BLaER1 (cell line): ENCODE data around the gene NFS1.

Experiments
- H3K27ac ChIP-seq: shearing (Covaris generic); formaldehyde crosslinking; 2 replicates; pipeline ENCODE4 v1.8.1; 2022
- H3K27me3 ChIP-seq: shearing (Covaris generic); formaldehyde crosslinking; 2 replicates; pipeline ENCODE4 v1.8.1; 2022
- H3K36me3 ChIP-seq: shearing (Covaris generic); formaldehyde crosslinking; 2 replicates; pipeline ENCODE4 v1.8.1; 2022
- H3K4me1 ChIP-seq: shearing (Covaris generic); formaldehyde crosslinking; 2 replicates; pipeline ENCODE4 v1.8.1; 2022
- H3K4me2 ChIP-seq: shearing (Covaris generic); formaldehyde crosslinking; 2 replicates; pipeline ENCODE4 v1.8.1; 2022
- H3K4me3 ChIP-seq: shearing (Covaris generic); formaldehyde crosslinking; 2 replicates; pipeline ENCODE4 v1.8.1; 2022
- H3K9ac ChIP-seq: shearing (Covaris generic); formaldehyde crosslinking; 2 replicates; pipeline ENCODE4 v1.8.1; 2022
- H3K9me3 ChIP-seq: shearing (Covaris generic); formaldehyde crosslinking; 2 replicates; pipeline ENCODE4 v1.8.1; 2022
- H4K20me1 ChIP-seq: shearing (Covaris generic); formaldehyde crosslinking; 2 replicates; pipeline ENCODE4 v1.8.1; 2022
- Cebpa-rat ChIP-seq: shearing (Covaris generic); IDR thresholded peaks from 2 replicates; pipeline ENCODE4 v1.8.1; 2022

NFS1 gene

GRCh38 chr20:35662551-35662950 is 36.6 kb downstream of the NFS1 start:
- Histone ChIP-seq H3K9me3 (no peaks in the 10 kb centered on the region; the same call in 1 of the 2 replicates), H3K9ac (peak overlapping the region; percentile 22; the same call in 1 of the 2 replicates), H3K4me2 (peak overlapping the region; percentile 95), H4K20me1 (peaks cover 69% of the 10 kb centered on the region), H3K27ac (no peak overlapping the region), H3K36me3 (peaks cover 22% of the 10 kb centered on the region; the same call in 1 of the 2 replicates), H3K27me3 (no peaks in the 10 kb centered on the region), H3K4me3 (peak overlapping the region; percentile 76), H3K4me1 (peaks cover 47% of the 10 kb centered on the region)
- TF ChIP-seq Cebpa-rat: no peak

DNA sequence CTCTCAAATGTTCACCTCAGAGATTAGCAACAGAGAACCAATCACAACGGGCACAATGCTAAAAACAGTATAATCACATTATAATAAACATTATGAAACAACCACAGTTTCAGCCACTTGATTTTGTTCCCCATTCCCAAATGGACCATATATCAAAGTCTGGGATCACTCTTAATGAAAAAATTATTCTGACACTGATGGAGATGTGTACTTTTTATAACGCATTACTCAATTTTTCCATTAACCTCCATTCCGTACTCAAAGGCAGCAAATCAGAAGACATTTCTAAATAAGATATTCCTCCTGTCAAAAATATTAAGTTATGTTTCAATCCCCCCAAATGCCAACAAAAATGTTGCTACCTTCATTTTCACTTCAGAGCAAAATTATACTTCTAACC is 37.2 kb downstream of the NFS1 start:
- no peak overlapping the region for H3K9ac ChIP-seq
- peaks cover 53% of the 10 kb centered on the region for H3K4me1 ChIP-seq
- H3K27me3 ChIP-seq: no peaks in the 10 kb centered on the region
- TF ChIP-seq Cebpa-rat: no peak
- peaks cover 76% of the 10 kb centered on the region for H4K20me1 ChIP-seq
- peaks cover 24% of the 10 kb centered on the region for H3K36me3 ChIP-seq
- no peak overlapping the region for H3K27ac ChIP-seq
- peak overlapping the region; percentile 95 for H3K4me2 ChIP-seq
- no peaks in the 10 kb centered on the region; the same call in 1 of the 2 replicates for H3K9me3 ChIP-seq
- peak overlapping the region; percentile 76; the same call in 1 of the 2 replicates for H3K4me3 ChIP-seq

DNA sequence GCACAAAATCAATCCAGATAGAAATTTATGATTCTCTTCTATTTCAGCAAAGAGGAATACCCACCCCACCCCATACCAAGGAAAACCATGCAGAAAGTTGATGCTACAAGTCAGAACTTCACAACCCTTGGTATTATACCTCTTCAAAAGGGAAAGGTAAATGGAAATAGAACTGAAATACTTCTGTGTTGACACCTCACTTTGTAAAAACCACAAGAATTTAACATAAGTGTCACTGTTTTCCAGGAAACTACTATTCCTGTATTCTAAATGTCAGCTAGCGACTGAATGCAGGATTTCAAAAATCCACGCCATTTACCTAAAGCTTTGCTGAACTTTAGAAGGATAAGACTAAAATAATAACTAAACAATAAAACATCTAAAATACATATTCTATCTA is 38.1 kb downstream of the NFS1 start:
- H3K4me1 ChIP-seq: peaks cover 53% of the 10 kb centered on the region
- no peak for TF ChIP-seq Cebpa-rat
- no peak overlapping the region for H3K9ac ChIP-seq
- no peaks in the 10 kb centered on the region; the same call in 1 of the 2 replicates for H3K9me3 ChIP-seq
- peak overlapping the region; percentile 95 for H3K4me2 ChIP-seq
- H3K27me3 ChIP-seq: no peaks in the 10 kb centered on the region
- H3K36me3 ChIP-seq: peaks cover 33% of the 10 kb centered on the region
- H3K27ac ChIP-seq: no peak overlapping the region
- H4K20me1 ChIP-seq: peaks cover 84% of the 10 kb centered on the region
- H3K4me3 ChIP-seq: no peak overlapping the region

DNA sequence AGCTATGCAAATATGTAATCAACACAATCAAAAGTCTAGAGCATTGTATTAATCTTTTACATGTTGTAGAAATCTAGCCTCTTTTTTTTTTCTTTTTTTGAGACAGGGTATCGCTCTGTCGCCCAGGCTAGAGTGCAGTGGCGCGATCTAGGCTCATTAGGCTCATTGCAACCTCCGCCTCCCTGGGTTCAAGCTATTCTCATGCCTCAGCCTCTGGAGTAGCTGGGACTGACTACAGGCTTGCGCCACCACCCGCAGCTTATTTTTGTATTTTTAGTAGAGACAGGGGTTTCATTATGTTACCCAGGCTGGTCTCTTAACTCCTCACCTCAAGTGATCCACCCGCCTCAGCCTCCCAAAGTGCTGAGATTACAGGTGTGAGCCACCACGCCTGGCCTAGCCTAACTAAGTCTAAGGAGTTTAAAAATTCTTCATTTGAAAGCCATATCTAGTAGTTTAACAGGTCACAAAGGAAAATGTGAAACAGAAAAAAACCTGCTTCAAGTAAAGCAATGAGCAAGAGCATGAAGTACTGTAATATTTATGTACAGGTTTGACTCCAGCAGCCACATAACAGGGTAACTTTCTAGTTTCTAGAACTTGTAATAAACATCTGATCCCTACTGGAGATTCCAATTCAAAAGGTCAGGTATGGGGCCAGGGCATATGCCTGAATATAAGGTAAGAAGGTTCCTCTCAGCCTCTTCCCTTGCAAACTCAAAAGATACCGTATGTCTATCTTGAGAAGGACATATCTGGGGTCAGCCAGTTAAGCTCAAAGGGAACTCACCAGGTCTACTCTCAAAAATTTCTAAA is 38.8 kb downstream of the NFS1 start:
- Histone ChIP-seq H3K4me2 (peak overlapping the region; percentile 95), H3K9me3 (no peaks in the 10 kb centered on the region; the same call in 1 of the 2 replicates), H3K27ac (no peak overlapping the region), H3K4me1 (peaks cover 53% of the 10 kb centered on the region), H3K27me3 (no peaks in the 10 kb centered on the region), H3K9ac (no peak overlapping the region), H3K36me3 (peaks cover 39% of the 10 kb centered on the region), H3K4me3 (no peak overlapping the region), H4K20me1 (peaks cover 91% of the 10 kb centered on the region)
- TF ChIP-seq Cebpa-rat: no peak

DNA sequence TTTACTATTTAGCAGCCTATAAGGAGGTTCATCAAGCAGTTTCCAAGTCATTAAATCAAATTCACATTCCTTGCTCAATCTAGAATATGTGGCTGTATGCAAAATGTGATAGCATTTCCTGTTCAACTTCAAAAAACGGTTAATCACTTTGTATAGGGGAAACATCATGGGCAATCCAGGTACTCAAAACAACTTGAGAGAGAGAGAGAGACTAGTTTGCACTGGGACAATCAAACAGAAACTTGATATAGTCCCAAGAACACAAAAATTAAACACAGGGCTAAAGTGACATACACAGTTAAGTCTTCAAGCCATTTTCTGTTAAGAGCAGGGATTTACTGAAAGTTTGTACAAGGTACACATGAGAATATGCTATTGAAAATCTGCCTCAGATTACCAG is 41.9 kb downstream of the NFS1 start:
- H3K4me1 ChIP-seq: peaks cover 36% of the 10 kb centered on the region
- H4K20me1 ChIP-seq: peaks cover 100% of the 10 kb centered on the region
- no peaks in the 10 kb centered on the region for H3K27me3 ChIP-seq
- peaks cover 69% of the 10 kb centered on the region for H3K36me3 ChIP-seq
- no peak overlapping the region for H3K4me3 ChIP-seq
- H3K9ac ChIP-seq: no peak overlapping the region
- H3K9me3 ChIP-seq: no peaks in the 10 kb centered on the region; the same call in 1 of the 2 replicates
- no peak for TF ChIP-seq Cebpa-rat
- H3K4me2 ChIP-seq: no peak overlapping the region
- H3K27ac ChIP-seq: no peak overlapping the region

GRCh38 chr20:35654415-35654814 is 44.7 kb downstream of the NFS1 start:
- Histone ChIP-seq H4K20me1 (peaks cover 100% of the 10 kb centered on the region), H3K4me3 (no peak overlapping the region), H3K36me3 (peaks cover 80% of the 10 kb centered on the region), H3K4me1 (peaks cover 10% of the 10 kb centered on the region), H3K9me3 (no peaks in the 10 kb centered on the region), H3K4me2 (no peak overlapping the region), H3K27ac (no peak overlapping the region), H3K27me3 (no peaks in the 10 kb centered on the region), H3K9ac (no peak overlapping the region)
- TF ChIP-seq Cebpa-rat: no peak

DNA sequence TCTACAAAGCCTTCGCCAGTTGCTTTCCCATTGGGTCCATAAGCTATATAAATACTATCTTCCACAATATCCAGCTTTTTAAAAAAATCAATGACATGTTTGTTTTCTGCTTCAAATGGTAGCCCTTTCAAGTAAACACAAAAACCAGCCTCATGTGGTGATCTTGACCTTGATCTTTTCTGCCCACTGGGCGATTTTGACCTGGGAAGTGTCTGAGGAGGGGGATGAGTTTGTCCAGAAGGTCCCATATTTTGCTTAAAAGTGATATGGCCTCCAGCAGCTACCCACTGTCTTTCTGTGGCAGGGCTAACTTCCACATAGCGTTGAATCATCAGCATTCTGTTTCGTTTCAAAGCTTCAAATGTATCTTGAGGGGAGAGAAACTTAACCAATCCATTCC is 45.3 kb downstream of the NFS1 start:
- H3K4me1 ChIP-seq: peaks cover 10% of the 10 kb centered on the region
- H3K9ac ChIP-seq: no peak overlapping the region
- peaks cover 80% of the 10 kb centered on the region for H3K36me3 ChIP-seq
- H3K9me3 ChIP-seq: no peaks in the 10 kb centered on the region
- no peak overlapping the region for H3K4me3 ChIP-seq
- no peak overlapping the region for H3K27ac ChIP-seq
- TF ChIP-seq Cebpa-rat: no peak
- H4K20me1 ChIP-seq: peaks cover 100% of the 10 kb centered on the region
- no peak overlapping the region for H3K4me2 ChIP-seq
- H3K27me3 ChIP-seq: no peaks in the 10 kb centered on the region

DNA sequence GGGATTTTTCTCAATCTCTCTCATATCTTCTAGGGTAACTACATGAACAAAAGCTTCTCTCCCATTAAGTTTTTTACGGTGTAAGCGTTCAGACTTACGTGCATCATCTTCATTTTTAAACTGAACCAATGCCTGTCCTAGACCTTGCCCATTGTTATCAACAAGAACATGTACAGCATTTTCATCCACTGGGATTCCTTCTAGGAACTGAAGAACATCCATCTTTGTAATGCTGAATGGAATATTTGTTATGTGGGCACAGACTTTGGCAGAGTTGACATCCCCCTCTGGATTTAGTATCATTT is 45.8 kb downstream of the NFS1 start:
- Histone ChIP-seq H3K4me2 (no peak overlapping the region), H3K9me3 (no peaks in the 10 kb centered on the region), H3K4me3 (no peak overlapping the region), H3K27ac (no peak overlapping the region), H4K20me1 (peaks cover 100% of the 10 kb centered on the region), H3K27me3 (no peaks in the 10 kb centered on the region), H3K36me3 (peaks cover 78% of the 10 kb centered on the region), H3K9ac (no peak overlapping the region), H3K4me1 (peaks cover 10% of the 10 kb centered on the region)
- TF ChIP-seq Cebpa-rat: no peak

DNA sequence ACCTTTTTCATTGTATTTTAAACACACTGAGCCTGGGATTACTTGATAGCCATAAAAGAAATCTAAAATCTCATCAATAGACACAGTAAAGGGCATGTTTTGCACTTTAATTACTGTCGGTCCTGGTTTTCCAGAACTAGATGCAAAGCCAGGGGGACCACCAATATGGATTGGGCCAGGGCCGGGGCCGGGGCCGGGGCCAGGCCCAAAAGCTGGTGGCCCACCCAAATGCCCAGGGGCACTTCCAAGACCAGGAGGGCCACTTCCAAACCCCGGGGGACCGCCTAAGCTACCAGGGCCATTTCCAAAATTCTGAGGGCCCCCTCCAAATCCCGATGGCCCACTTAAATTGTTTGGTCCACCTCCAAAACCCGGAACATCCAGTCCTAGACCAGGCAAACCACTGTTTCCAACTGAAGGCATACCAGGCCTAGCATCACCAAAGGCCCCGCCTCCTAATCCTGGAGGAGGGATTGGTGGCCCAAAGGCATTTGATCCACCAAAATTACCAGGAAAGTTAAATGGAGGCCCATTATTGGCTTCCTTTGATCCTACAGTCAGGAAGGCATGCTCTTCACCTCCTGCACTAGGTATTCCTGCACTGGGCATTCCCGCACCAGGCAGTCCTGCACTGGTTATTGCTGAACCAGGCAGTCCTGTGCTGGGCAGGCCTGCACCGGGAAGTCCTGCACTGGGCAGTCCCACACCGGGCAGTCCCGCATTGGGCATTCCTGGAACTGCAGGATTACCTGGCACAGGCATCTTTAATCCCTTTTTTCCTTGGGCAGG is 46.3 kb downstream of the NFS1 start:
- Histone ChIP-seq H4K20me1 (peaks cover 100% of the 10 kb centered on the region), H3K4me1 (peaks cover 9% of the 10 kb centered on the region), H3K27ac (no peak overlapping the region), H3K4me2 (no peak overlapping the region), H3K36me3 (peaks cover 72% of the 10 kb centered on the region), H3K4me3 (no peak overlapping the region), H3K9me3 (no peaks in the 10 kb centered on the region), H3K9ac (no peak overlapping the region), H3K27me3 (no peaks in the 10 kb centered on the region)
- no peak for TF ChIP-seq Cebpa-rat

- Histone ChIP-seq H3K4me3 (no peak overlapping the region), H3K36me3 (peaks cover 63% of the 10 kb centered on the region), H3K4me1 (no peaks in the 10 kb centered on the region), H4K20me1 (peaks cover 100% of the 10 kb centered on the region), H3K9ac (no peak overlapping the region), H3K27ac (no peak overlapping the region), H3K9me3 (no peaks in the 10 kb centered on the region), H3K27me3 (no peaks in the 10 kb centered on the region), H3K4me2 (no peak overlapping the region)
- TF ChIP-seq Cebpa-rat: no peak
Measured at GRCh38 chr20:35651958-35652357, 47.2 kb downstream of the NFS1 start.
